GM10248 (cell line): Measurements from ENCODE around the gene SCT.

ENCODE experiments used
- CTCF ChIA-PET: fragments of 300-600 bp; sonication (Branson Sonifier 250); formaldehyde crosslinking; extraction: SDS; loops from one replicate; lab custom pipeline; 2021; ENCODE audit warnings: antibody characterized with exemption; lab: Yijun Ruan, JAX
- POLR2A ChIA-PET: fragments of 350-650 bp; sonication (Branson Sonifier 250); formaldehyde crosslinking; extraction: SDS; loops from one replicate; lab custom pipeline; 2020; ENCODE audit warnings: antibody characterized with exemption; lab: Yijun Ruan, JAX
- DNase-seq: peaks from one replicate; pipeline ENCODE4 v3.0.0; 2012; ENCODE audit errors: extremely low spot score
- TF ChIP-seq, protein P1 (sequence below): IDR thresholded peaks from 2 replicates; pipeline ENCODE4 v1.5.1; 2012; ENCODE audit warnings: mild to moderate bottlenecking, low read depth; ENCODE audit errors: extremely low read depth, missing control alignments, control extremely low read depth

The SCT gene, protein sequence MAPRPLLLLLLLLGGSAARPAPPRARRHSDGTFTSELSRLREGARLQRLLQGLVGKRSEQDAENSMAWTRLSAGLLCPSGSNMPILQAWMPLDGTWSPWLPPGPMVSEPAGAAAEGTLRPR

DNA sequence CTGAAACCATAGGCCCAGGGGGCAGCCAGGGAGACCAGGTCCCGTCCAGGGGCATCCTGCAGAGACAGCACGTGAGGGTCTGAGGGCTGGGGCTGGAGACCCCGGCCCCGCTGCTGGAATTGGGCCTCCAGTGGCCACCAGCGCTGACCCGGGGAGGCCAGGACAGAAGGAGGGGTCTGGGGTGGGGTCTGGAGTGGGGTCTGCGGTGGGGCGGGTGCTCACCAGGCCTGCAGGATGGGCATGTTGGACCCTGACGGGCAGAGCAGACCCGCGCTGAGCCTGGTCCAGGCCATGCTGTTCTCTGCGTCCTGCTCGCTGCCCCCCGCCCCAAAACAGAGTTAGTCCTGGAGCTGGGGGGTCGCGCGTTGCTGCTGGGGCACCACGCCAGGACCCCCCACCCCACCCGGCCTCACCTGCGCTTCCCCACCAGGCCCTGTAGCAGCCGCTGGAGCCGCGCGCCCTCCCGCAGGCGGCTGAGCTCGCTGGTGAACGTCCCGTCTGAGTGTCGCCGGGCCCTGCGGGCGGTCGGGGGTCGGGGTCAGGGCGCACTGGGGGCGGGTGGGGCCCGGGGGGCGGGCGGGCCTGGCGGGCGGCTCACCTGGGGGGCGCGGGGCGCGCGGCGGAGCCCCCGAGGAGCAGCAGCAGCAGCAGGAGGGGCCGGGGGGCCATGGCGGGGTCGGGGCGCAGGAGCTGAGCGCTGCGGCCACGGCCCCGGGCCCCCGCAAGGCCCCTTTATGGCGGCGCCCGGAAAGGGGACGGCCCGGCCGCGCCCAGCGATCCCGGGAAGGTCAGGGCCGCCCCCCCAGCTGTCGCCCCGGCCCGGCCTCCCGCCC lies at the start of gene SCT:
TSS of gene SCT (minus strand) at position 707 of the 833 bp plus-strand sequence. CDS start at position 669, 38 bp downstream.
- ChIA-PET POLR2A (interaction anchor here (0.6 to 1.2 kb wide), 2 partner anchors 11 to 131 kb away, joined by 3 to 4 read pairs; partner anchors contain the start of gene IRF7), CTCF (interaction anchor here (0.8 to 1.4 kb wide), 2 partner anchors 36 to 70 kb away, joined by 3 read pairs; no protein-coding TSS in a partner anchor)
- DNase-seq = no peak
- TF ChIP-seq, protein P1, sequence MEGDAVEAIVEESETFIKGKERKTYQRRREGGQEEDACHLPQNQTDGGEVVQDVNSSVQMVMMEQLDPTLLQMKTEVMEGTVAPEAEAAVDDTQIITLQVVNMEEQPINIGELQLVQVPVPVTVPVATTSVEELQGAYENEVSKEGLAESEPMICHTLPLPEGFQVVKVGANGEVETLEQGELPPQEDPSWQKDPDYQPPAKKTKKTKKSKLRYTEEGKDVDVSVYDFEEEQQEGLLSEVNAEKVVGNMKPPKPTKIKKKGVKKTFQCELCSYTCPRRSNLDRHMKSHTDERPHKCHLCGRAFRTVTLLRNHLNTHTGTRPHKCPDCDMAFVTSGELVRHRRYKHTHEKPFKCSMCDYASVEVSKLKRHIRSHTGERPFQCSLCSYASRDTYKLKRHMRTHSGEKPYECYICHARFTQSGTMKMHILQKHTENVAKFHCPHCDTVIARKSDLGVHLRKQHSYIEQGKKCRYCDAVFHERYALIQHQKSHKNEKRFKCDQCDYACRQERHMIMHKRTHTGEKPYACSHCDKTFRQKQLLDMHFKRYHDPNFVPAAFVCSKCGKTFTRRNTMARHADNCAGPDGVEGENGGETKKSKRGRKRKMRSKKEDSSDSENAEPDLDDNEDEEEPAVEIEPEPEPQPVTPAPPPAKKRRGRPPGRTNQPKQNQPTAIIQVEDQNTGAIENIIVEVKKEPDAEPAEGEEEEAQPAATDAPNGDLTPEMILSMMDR = no peak

- POLR2A ChIA-PET = no interaction called here
- CTCF ChIA-PET = interaction anchor here (0.9 to 2.0 kb wide), 6 partner anchors 12 to 119 kb away, joined by 3 to 10 read pairs (median 4); no protein-coding TSS in a partner anchor
- DNase-seq = no peak
- TF ChIP-seq, protein P1 = no peak
Measured at GRCh38 chr11:674406-674805, 47.4 kb upstream of the SCT start.

DNA sequence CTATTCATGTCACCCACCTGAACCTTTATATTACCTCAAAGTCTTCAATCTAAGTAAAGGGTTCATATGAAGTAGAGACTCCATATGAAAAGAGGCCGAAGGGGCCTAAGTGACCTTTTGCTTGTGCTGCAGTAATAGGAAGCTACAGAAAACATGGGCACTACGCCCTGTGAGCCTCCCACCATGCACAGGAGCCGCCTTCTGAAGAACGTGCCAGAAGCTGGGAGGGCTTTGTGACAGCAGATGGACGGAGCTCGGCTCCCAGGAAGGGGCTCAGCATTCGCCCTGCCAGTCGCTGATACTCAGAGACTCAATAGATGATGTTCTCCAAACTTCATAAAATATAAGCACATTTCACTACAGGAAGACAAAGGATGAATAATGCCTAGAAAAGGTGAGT lies 46.9 kb upstream of the SCT start:
- CTCF ChIA-PET = interaction anchor here (0.9 to 2.0 kb wide), 7 partner anchors 8 to 119 kb away, joined by 3 to 10 read pairs (median 4); no protein-coding TSS in a partner anchor
- TF ChIP-seq, protein P1 = no peak
- POLR2A ChIA-PET = no interaction called here
- DNase-seq = no peak

GRCh38 chr11:665704-666281 lies 38.8 kb upstream of the SCT start:
- no peak for DNase-seq
- TF ChIP-seq, protein P1 = no peak
- ChIA-PET CTCF (interaction anchor here (1.2 to 2.0 kb wide), 3 partner anchors 32 to 62 kb away, joined by 4 to 5 read pairs (median 4); no protein-coding TSS in a partner anchor), POLR2A (no interaction called here)

GRCh38 chr11:665062-665703 lies 38.2 kb upstream of the SCT start:
- CTCF ChIA-PET = interaction anchor here (1.2 to 2.0 kb wide), 3 partner anchors 32 to 62 kb away, joined by 4 to 5 read pairs (median 4); no protein-coding TSS in a partner anchor
- DNase-seq = no peak
- POLR2A ChIA-PET = no interaction called here
- TF ChIP-seq, protein P1 = no peak
